ENCODE data around the gene JMJD1C. TPM values are rescaled to one million over a fixed set of nuclear protein-coding genes. Genes with fewer than 3 reads are reported as not detected.
A peak's percentile ranks its signal among the peaks of the same experiment; 100 is the strongest.

JMJD1C gene
- total RNA-seq, 1 donor from 2014 or later = 65.0 TPM

DNA sequence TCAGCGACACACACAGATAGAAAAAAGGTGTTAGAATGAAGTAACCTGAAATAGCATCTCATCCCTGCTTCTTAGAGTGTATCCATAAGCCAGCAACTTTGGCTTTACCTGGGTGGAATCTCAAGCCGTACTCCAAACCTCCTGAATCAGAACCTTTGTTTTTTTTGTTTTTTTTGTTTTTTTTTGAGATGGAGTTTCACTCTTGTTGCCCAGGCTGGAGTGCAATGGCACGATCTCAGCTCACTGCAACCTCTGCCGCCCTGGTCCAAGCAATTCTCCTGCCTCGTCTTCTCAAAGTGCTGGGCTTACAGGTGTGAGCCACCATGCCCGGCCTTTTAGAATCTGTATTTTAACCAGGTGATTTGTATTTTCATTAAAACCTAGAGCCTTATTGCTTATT is 323.6 kb downstream of the JMJD1C start:
- no peak overlapping the region for H3K4me3 ChIP-seq
- intact Hi-C loops (cut with DNase I) = loop anchor here (5.0 kb wide), 1 partner anchor 35 kb away; no protein-coding TSS in a partner anchor
- no peaks in the 10 kb centered on the region for H3K9me3 ChIP-seq
- TF ChIP-seq, protein P1, sequence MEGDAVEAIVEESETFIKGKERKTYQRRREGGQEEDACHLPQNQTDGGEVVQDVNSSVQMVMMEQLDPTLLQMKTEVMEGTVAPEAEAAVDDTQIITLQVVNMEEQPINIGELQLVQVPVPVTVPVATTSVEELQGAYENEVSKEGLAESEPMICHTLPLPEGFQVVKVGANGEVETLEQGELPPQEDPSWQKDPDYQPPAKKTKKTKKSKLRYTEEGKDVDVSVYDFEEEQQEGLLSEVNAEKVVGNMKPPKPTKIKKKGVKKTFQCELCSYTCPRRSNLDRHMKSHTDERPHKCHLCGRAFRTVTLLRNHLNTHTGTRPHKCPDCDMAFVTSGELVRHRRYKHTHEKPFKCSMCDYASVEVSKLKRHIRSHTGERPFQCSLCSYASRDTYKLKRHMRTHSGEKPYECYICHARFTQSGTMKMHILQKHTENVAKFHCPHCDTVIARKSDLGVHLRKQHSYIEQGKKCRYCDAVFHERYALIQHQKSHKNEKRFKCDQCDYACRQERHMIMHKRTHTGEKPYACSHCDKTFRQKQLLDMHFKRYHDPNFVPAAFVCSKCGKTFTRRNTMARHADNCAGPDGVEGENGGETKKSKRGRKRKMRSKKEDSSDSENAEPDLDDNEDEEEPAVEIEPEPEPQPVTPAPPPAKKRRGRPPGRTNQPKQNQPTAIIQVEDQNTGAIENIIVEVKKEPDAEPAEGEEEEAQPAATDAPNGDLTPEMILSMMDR (IDR thresholded peaks at IDR 0.05) = no peak
- H3K4me1 ChIP-seq = no peaks in the 10 kb centered on the region
- H3K27me3 ChIP-seq = no peaks in the 10 kb centered on the region
- no peak overlapping the region for H3K27ac ChIP-seq
- H3K36me3 ChIP-seq = no peaks in the 10 kb centered on the region
- DNase-seq (ENCODE audit: low spot score in 2 of 2) = no peak

DNA sequence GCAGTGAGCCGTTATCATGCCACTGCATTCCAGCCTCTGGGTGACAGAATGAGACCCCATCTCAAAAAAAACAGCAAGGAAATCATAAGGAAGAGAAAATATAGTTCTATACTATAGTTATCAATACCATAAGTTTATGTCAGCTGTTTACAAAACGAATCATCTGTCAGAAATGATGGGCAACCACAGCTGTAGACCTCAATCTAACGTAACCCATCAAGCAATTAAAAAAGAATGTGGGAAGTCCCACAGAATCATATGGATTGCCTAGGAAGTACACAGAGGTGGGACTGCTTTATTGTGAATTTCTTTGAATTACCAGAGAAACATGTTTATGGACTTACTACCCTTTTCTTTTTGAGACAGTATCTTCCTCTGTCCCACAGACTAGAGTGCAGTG is 325.7 kb downstream of the JMJD1C start:
- TF ChIP-seq, protein P1 (IDR thresholded peaks at IDR 0.05) = no peak
- Histone ChIP-seq H3K27me3 (no peaks in the 10 kb centered on the region), H3K36me3 (no peaks in the 10 kb centered on the region), H3K4me1 (no peaks in the 10 kb centered on the region), H3K27ac (no peak overlapping the region), H3K4me3 (no peak overlapping the region), H3K9me3 (no peaks in the 10 kb centered on the region)
- intact Hi-C loops (cut with DNase I) = loop anchor here (5.0 kb wide), 1 partner anchor 33 kb away; no protein-coding TSS in a partner anchor
- no peak for DNase-seq (ENCODE audit: low spot score in 2 of 2)

DNA sequence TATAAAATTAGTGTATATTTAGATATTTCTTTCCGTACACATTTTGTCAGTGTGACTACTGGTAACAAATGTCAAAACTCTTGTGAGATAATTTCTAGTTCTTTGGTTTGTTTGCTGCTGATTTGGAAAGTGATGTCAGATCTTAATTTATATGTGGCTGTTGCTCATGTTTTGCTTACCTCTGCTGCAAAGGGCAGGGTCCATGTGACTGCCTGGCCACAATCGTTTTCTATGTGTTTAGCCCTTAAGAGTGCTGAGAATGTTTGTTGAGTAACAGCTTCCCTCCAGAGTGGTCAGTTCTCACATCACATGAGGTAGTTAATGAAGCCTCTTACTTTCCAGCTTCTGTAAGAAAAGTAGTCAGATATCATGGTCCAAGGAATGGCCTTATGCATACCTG is 328.5 kb downstream of the JMJD1C start:
- peaks cover 4 to 10% of the 10 kb centered on the region in 2 donors for H3K4me1 ChIP-seq
- DNase-seq (ENCODE audit: low spot score in 2 of 2) = no peak
- H3K9me3 ChIP-seq = no peaks in the 10 kb centered on the region
- TF ChIP-seq, protein P1 (IDR thresholded peaks at IDR 0.05) = no peak
- no peaks in the 10 kb centered on the region for H3K27me3 ChIP-seq
- H3K27ac ChIP-seq = no peak overlapping the region
- intact Hi-C loops (cut with DNase I) = loop anchor here (10.0 kb wide), 2 partner anchors 763 to 1093 kb away; partner anchors contain the start of gene ZNF365
- H3K4me3 ChIP-seq = no peak overlapping the region
- no peaks in the 10 kb centered on the region for H3K36me3 ChIP-seq

DNA sequence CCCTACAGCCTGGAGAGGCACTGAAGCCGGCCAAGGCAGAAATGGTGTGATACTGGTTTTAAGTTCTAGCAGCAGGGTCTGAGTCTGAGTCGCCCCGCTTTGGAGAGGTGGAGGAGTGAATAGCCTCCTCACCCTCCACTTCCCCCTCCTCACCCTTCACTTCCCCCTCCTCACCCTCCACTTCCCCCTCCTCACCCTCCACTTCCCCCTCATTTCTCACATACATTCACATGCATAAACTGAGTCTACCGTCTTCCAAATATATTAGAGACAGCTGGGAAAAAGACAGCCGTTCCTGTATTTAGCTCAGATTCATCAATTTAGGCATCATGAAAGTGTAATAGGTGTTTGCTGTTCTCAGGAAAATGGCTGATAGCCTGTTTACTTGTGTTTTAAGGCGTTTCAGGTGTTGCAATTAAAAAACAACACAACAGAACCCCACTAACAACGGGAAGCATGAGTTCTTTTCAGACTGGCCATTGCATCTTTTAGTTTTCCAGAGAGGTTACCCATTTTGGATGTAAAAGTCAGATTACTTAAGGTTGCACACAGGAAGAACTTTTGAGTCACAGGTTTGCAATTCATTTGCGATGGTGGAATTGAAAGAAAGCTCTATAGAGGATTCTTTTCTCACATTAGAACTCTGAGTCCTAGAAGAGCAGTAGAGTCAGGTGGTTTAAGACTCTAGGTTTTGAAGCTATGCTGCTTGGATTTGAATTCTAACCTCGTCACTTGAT is 331.8 kb downstream of the JMJD1C start:
- no peak for DNase-seq (ENCODE audit: low spot score in 2 of 2)
- Histone ChIP-seq H3K4me3 (peak overlapping the region; percentile 97 to 99), H3K36me3 (no peaks in the 10 kb centered on the region), H3K27me3 (no peaks in the 10 kb centered on the region), H3K27ac (peak overlapping the region; percentile 95 to 97), H3K4me1 (peaks cover 4 to 10% of the 10 kb centered on the region in 2 donors), H3K9me3 (no peaks in the 10 kb centered on the region)
- TF ChIP-seq, protein P1 (IDR thresholded peaks at IDR 0.05) = no peak
- intact Hi-C loops (cut with DNase I) = loop anchor here (1.0 to 10.0 kb wide), 5 partner anchors 20 to 1089 kb away; partner anchors contain the start of genes ADO, EGR2 and ZNF365

DNA sequence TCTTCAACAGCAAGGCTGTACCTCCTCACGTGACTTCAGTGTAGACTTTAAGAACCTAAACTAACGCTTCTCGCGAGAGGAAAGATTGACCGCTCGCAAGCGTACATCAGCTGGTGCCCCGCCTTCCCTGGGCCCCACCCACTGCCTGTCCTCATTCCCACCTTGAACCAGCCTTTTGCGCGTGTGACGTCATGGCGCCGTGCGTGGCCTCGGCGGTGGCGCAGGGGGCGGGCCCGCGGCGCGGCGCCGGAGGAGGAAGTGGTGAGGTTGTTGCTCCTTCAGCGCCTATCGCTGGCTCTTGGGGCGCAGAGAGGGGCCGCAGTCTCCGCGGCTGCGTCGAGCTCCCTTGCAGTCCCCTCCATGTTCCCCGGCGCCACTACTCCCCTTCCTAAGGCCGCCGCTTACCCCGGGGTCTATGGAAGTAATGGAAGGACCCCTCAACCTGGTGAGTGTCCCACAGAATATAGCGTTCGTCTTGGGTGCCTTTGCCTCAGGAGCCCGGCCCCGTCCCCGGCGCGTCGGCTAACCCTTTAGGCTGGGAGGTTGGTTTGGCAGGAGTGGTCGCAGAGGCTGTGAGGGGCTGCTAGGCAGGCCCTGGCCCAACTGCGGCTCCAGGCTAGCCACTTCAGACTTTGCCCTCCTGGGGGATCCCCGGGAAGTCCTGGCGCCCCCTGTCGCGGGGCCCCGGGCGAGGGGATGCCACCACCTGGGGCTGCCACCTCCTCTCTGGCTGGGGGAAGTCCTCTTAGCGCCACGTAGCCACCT is 332.5 kb downstream of the JMJD1C start, which contains the start of gene NRBF2:
Gene NRBF2 (plus strand): TSS at position 273 of the 765 bp plus-strand sequence. CDS start 143 bp downstream, at position 416.
- H3K4me3 ChIP-seq = peak within 1 kb of the TSS; percentile 97 to 99
- no peaks in the 10 kb centered on the region for H3K9me3 ChIP-seq
- intact Hi-C loops (cut with DNase I) = loop anchor here (1.0 to 10.0 kb wide), 5 partner anchors 19 to 1088 kb away; partner anchors contain the start of genes ADO, EGR2 and ZNF365
- no peaks in the 10 kb centered on the region for H3K36me3 ChIP-seq
- H3K4me1 ChIP-seq = peaks cover 4 to 10% of the 10 kb centered on the region in 2 donors
- DNase-seq (ENCODE audit: low spot score in 2 of 2) = peak; percentile 95 to 99
- TF ChIP-seq, protein P1 (IDR thresholded peaks at IDR 0.05) = peak in 1 of 3 experiments; percentile 21
- H3K27me3 ChIP-seq = no peaks in the 10 kb centered on the region
- H3K27ac ChIP-seq = peak within 1 kb of the TSS; percentile 95 to 97

Measured in ascending aorta (tissue), 2 donors.